ENCODE measurements around the gene ATP9B. TPM values are rescaled to one million over a fixed set of nuclear protein-coding genes. Genes with fewer than 3 reads are reported as not detected.

ATP9B gene
- total and polyA plus RNA-seq, 10 of the 15 experiments (the other 5 are each of a cell fraction or from before 2014, with no cell fraction given), result 0.74 to 20.7 (median 12.9) TPM

DNA sequence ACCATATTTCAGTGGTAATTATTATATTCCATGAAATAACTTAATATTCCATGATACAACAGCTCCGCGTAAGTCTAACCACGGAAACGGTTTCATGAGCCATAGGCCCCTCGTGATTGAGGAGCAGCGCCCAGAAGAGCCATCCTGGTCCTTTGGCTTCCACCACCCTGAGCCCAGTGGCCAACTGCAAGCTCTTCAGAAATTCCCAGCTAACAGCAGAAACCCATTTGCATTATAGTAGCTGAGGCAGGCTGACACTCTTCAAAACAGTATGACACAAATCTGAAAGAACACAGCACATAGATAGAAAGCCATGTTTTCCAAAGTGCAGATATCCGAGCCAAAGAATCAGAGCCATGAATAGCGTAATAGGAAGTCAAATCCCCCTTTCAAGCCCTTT lies 205.6 kb downstream of the ATP9B start (continued):
- TF ChIP-seq, protein P1, sequence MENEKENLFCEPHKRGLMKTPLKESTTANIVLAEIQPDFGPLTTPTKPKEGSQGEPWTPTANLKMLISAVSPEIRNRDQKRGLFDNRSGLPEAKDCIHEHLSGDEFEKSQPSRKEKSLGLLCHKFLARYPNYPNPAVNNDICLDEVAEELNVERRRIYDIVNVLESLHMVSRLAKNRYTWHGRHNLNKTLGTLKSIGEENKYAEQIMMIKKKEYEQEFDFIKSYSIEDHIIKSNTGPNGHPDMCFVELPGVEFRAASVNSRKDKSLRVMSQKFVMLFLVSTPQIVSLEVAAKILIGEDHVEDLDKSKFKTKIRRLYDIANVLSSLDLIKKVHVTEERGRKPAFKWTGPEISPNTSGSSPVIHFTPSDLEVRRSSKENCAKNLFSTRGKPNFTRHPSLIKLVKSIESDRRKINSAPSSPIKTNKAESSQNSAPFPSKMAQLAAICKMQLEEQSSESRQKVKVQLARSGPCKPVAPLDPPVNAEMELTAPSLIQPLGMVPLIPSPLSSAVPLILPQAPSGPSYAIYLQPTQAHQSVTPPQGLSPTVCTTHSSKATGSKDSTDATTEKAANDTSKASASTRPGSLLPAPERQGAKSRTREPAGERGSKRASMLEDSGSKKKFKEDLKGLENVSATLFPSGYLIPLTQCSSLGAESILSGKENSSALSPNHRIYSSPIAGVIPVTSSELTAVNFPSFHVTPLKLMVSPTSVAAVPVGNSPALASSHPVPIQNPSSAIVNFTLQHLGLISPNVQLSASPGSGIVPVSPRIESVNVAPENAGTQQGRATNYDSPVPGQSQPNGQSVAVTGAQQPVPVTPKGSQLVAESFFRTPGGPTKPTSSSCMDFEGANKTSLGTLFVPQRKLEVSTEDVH (IDR thresholded peaks at IDR 0.05; ENCODE audit: low read depth, partially characterized antibody), result no peak
- no peak for TF ChIP-seq NFYA (IDR thresholded peaks at IDR 0.05; ENCODE audit: borderline replicate concordance, low read depth, low read length)

- Histone ChIP-seq H3K9me3 (replicated peaks; ENCODE audit: control insufficient read depth, insufficient read depth, low read length) (no peaks in the 10 kb centered on the region; the same call in 2 of the 3 replicates), H3K9ac (ENCODE audit: control insufficient read depth, insufficient read depth, low read length) (peak overlapping the region; percentile 38), H3K27ac (ENCODE audit: control insufficient read depth, insufficient read depth) (peak overlapping the region; percentile 80), H3K36me3 (ENCODE audit: control insufficient read depth in 2 of 2, insufficient read depth in 2 of 2, low read length in 1 of 2) (peaks cover 0 to 3% of the 10 kb centered on the region in 2 experiments; a peak in 2 of 4 replicates), H3K4me3 (peak overlapping the region; percentile 7; the same call in 1 of the 2 replicates), H3K4me1 (ENCODE audit: control insufficient read depth, insufficient read depth, low read length) (peaks cover 15% of the 10 kb centered on the region), H4K20me1 (ENCODE audit: control insufficient read depth, insufficient read depth) (no peaks in the 10 kb centered on the region), H3K4me2 (ENCODE audit: control insufficient read depth, insufficient read depth) (peak overlapping the region; percentile 76), H3K79me2 (ENCODE audit: control insufficient read depth, insufficient read depth, low read length) (no peaks in the 10 kb centered on the region), H3K27me3 (replicated peaks in 1 of 2; ENCODE audit: control insufficient read depth in 2 of 2, insufficient read depth in 2 of 2, low read length in 1 of 2) (no peaks in the 10 kb centered on the region), H2AFZ (ENCODE audit: control insufficient read depth, low read depth, low read length) (peak overlapping the region; percentile 41)
- no peak for DNase-seq (ENCODE audit: low read depth, low spot score)
- ChIA-PET SMC1A (ENCODE audit: uncharacterized antibody, unreplicated experiment) (interaction anchor here (1.0 to 1.1 kb wide), 2 partner anchors 17 to 226 kb away, joined by 3 to 4 read pairs; no protein-coding TSS in a partner anchor), POLR2A (no interaction called here), CTCF (interaction anchor here (1.3 kb wide), 1 partner anchor 16 kb away, joined by 3 read pairs; no protein-coding TSS in a partner anchor), RAD21 (ENCODE audit: unreplicated experiment) (interaction anchor here (0.9 kb wide), 1 partner anchor 16 kb away, joined by 3 read pairs; no protein-coding TSS in a partner anchor)
- ATAC-seq, result no peak; the same call in 2 of the 3 replicates
- intact Hi-C loops (cut with micrococcal nuclease; ENCODE audit: unreplicated experiment) (no loop called here), in situ Hi-C loops (cut with MboI) (no loop called here)
- no TSS peak for BruUV-seq (replicated peaks)
- peak; percentile 41 for FAIRE-seq
- WGBS (ENCODE audit: insufficient coverage, insufficient replicate concordance, low lambda C conversion rate, missing lambda C conversion rate), result 1% methylated on average over 7 of the region's 7 CpGs
- TF ChIP-seq BCL3 (IDR thresholded peaks at IDR 0.05; ENCODE audit: borderline replicate concordance, insufficient read depth, low read depth, low read length, poor library complexity, severe bottlenecking), result peak; percentile 42
- TF ChIP-seq, protein P2, sequence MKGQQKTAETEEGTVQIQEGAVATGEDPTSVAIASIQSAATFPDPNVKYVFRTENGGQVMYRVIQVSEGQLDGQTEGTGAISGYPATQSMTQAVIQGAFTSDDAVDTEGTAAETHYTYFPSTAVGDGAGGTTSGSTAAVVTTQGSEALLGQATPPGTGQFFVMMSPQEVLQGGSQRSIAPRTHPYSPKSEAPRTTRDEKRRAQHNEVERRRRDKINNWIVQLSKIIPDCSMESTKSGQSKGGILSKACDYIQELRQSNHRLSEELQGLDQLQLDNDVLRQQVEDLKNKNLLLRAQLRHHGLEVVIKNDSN (IDR thresholded peaks at IDR 0.05; ENCODE audit: borderline replicate concordance, extremely low read length, insufficient read depth, low read depth, low read length), result no peak
Observed at GRCh38 chr18:79275461-79275860, 206.3 kb downstream of the ATP9B start.
